AG10803 (cell line): ENCODE results near the gene KCNG1.

ENCODE experiments used
- DNase-seq: peaks from one replicate; pipeline ENCODE4 v3.0.0; 2010; ENCODE audit warnings: low read depth
- H3K4me3 ChIP-seq: 2 replicates; pipeline ENCODE4 v1.5.1; 2011; ENCODE audit warnings: mild to moderate bottlenecking, low read length, control low read depth
- TF ChIP-seq, protein P1 (sequence below): conservative IDR thresholded peaks from 2 replicates; pipeline ENCODE4 v1.5.1; 2011; ENCODE audit warnings: mild to moderate bottlenecking, low read length, control low read depth, inconsistent platforms

Gene KCNG1

DNA sequence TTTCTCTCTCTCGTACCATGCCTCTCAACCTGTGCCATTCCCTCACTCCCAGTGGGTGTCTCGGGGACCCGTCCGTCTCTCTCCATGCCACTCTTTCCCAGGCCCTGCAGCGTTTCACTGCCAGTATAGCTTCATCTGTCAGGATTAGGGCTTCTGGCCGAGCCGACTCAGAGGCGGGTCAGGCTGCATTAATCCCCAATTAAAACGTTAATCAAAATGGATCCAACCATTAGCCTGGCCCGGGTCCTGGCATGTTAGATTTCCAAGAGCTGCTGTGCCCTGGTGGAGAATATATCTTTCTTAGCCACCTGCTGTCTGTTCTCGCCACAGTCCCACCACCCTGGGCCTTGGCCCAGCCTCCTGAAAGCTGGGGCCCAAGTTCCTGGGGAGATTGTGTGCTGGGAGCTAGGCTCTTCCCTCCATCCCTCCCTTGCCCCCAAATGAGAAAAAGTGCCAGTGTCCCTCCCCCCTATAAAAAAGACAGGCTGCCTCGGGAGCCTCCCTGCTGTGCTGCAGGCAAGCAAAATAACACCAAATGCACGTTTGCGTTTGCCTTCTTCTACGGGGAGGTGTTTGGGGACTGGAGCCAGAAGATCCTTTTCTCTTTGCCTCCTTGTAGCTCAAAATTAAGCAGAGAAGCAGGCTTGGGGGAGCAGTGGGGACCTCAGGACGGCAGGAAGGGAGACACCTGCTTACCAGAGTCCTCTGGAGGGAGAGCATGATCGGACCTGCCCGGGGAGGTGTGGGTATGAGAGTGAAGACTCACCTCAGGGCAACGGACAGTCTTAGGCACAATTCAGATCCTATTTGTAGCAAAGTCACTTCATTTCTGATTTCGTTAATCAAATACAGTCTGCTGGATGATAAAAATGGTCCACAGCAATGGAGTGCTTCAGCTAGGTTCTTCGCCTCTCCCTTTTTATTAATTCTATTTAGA lies 3.0 kb downstream of the KCNG1 start:
- TF ChIP-seq, protein P1, sequence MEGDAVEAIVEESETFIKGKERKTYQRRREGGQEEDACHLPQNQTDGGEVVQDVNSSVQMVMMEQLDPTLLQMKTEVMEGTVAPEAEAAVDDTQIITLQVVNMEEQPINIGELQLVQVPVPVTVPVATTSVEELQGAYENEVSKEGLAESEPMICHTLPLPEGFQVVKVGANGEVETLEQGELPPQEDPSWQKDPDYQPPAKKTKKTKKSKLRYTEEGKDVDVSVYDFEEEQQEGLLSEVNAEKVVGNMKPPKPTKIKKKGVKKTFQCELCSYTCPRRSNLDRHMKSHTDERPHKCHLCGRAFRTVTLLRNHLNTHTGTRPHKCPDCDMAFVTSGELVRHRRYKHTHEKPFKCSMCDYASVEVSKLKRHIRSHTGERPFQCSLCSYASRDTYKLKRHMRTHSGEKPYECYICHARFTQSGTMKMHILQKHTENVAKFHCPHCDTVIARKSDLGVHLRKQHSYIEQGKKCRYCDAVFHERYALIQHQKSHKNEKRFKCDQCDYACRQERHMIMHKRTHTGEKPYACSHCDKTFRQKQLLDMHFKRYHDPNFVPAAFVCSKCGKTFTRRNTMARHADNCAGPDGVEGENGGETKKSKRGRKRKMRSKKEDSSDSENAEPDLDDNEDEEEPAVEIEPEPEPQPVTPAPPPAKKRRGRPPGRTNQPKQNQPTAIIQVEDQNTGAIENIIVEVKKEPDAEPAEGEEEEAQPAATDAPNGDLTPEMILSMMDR, result no peak
- no peak for DNase-seq
- no peak overlapping the region for H3K4me3 ChIP-seq

DNA sequence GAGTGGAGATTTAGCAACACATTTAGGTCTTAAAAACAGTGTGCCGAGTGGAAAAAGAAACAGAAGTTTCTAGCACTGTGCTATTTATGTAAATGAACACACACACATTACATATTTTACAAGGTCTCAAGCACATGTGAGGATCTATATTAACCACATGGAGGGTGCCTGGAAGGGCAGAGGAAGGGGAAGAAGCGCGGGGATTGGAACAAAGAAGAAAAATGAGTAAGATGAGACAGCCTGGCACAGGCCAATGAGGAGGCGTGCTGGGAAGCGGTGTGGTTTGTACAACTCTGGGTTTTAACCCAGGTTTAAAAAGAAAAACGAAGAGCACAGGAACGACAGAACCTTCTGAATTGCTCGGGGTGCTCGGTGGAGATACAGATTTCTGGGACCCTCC lies 5.7 kb downstream of the KCNG1 start:
- no peak overlapping the region for H3K4me3 ChIP-seq
- no peak for DNase-seq
- TF ChIP-seq, protein P1, result no peak

DNA sequence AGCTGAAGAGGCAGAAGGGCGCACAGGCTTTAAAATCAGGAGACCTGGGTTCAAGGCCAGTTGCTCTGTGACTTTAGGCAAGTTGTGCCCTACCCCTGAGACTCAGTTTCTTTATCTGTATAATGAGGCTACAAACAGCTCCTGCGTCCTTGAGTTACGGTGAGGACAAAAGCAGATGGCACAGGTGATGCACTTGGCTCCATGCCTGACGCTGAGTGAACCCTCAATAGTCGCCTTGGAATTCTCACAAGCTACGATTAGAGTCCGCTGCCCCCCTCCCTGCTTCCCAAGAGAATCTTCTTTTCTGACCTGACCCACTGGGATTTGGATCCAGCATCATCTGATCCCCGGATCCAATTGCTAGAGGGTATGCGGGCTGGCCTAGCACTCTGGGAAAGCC lies 6.4 kb downstream of the KCNG1 start:
- no peak overlapping the region for H3K4me3 ChIP-seq
- TF ChIP-seq, protein P1, result no peak
- no peak for DNase-seq

DNA sequence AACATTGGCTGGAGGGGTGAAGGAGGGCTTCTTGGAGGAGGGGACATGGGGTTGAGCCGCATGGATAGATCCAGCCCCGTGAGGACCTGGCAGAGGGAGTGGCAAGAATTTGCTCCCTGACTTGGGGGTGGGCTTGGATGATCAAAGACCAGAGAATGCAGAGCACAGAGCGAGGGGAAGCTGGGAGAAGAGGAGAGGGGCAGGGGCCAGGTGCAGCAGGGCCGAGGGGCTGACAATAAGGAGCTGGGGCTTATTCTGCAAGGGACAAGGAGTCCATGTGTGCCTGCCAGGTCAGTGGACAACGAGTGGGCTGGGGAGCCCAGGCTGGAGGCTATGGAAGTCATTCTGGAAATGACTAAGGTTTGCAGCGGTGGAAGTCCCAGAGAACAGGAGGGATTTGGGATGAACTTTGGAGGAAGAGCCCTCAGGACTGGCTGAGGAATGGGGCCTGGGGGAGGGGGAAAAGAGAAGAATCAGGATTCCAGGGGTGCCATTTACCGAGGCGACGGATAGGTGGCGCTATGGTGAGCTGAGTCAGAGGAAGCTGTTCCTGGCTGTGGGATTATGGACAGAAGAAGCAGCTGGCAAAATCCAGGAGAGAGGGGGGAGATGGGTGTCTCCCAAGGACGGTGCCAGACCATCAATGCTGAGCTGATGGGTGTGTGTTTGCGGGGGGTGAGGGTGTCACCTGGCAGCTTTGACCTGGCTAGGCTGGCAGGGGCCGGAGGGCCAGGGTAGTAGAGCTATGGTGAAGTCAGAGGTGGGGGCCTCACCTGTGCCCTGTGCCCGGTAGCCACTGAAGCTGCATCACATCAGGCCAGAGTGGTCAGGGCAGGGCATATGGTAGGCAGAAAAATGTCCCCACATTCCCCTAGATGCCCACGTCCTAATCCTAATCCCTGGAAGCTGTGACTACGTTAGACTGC lies 7.8 kb downstream of the KCNG1 start:
- peak; percentile 61 for DNase-seq
- TF ChIP-seq, protein P1, result peak; percentile 90
- no peak overlapping the region for H3K4me3 ChIP-seq

DNA sequence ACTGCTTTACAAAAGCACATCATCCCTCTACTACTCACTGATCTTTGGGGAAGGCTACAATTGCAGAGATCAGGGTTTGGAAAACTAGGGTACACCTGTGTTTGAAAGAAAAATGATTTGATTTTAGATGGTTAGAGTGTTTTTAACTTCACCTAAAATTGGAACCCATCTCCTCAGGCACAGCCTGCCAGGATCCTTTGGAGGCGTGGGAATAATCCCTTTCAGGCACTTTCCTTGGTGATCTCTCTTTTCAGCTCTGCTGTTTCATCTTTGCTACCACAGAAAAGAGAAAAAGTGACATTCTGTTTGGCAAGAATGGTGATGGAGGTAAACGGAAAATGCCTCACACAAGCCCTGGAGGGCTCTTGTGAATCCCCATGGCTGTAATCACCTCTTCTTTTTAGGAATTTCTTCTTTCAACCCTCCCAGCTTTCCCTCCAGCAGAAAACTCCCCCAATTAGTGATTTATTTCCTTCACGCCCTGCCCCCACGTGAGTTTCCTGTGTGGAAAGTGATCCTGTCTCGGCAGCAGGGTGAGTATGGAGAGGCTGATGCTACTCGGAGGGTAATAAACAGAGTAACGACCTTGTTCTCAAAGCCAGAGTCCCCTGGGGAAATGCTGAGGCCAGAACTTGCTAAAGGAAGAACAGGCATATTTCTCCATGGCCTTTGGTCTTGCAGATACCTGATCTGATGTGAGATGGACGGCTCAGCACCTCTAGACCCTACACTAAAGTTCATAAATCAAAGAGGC lies 9.2 kb downstream of the KCNG1 start:
- TF ChIP-seq, protein P1, result no peak

DNA sequence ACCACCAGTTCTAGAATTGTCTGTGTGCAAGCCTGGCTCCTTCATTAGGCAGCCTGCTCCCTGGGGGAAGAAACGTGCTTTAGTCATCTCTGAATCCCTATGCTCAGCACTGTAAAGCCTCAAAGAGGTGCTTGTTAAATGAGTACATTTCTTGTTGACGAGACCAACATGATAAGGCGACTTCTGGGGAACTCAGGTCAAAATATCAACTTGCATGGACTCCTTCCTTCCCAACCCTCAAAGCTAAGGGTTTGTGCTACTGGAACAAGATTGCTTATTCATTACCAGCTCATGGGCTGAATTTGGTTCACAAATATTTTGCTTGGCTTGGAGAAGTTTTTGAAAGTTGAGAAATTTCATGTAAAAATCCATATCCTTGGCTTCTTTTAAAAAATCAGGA lies 10.6 kb downstream of the KCNG1 start:
- TF ChIP-seq, protein P1, result no peak
- H3K4me3 ChIP-seq, result no peak overlapping the region

More for the DNA sequence above, 9.2 kb downstream of the KCNG1 start:
- DNase-seq, result no peak
- H3K4me3 ChIP-seq, result no peak overlapping the region

More for the DNA sequence above, 10.6 kb downstream of the KCNG1 start:
- DNase-seq, result no peak
